K562 treated with DMSO at 1 percent for 24 hours (cell line): ENCODE measurements around the gene MAB21L4. TPM values are rescaled to one million over a fixed set of nuclear protein-coding genes. Genes with fewer than 3 reads are reported as not detected.

Source experiments
- total RNA-seq: library from RNA; unstranded; fragments of 300-600 nt; gene quantifications from 2 replicates; pipeline ENCODE4 v1.2.3, GENCODE V29; 2022; ENCODE audit warnings: low read depth; ENCODE audit not compliant: insufficient read depth

The MAB21L4 gene
- not detected in 2 replicates for total RNA-seq

GRCh38 chr2:240895656-240896388 is at the start of gene MAB21L4:
MAB21L4 (minus strand) TSS chr2:240896156; CDS start chr2:240895997, 159 bp downstream.

GRCh38 chr2:240906141-240906910 is 10.4 kb upstream of the MAB21L4 start, which contains the start of gene CROCC2:
CROCC2 (plus strand) TSS chr2:240906336; CDS start chr2:240906514, 178 bp downstream.

GRCh38 chr2:240868286-240869108 is 27.5 kb downstream of the MAB21L4 start, which contains the start of gene AGXT:
AGXT (plus strand) TSS chr2:240868824; CDS start chr2:240868866, 42 bp downstream.

Other genes with a start within 250 kb of the MAB21L4 start
- not detected in 2 replicates for gene AQP12B, start 213.3 kb downstream of the MAB21L4 start, total RNA-seq
- not detected in 2 replicates for gene AQP12A, start 204.3 kb downstream of the MAB21L4 start, total RNA-seq
- gene KIF1A, start 75.9 kb downstream of the MAB21L4 start, total RNA-seq: 0.17 TPM in 1 of 2 replicates, not detected in the other
- gene AGXT, start 27.3 kb downstream of the MAB21L4 start, total RNA-seq: not detected in 2 replicates
- not detected in 2 replicates for gene CROCC2, start 10.2 kb upstream of the MAB21L4 start, total RNA-seq
- gene SNED1, start 102.5 kb upstream of the MAB21L4 start, total RNA-seq: 0.05 TPM in 1 of 2 replicates, not detected in the other
- 11.0 and 16.7 TPM in 2 replicates for gene MTERF4, start 206.1 kb upstream of the MAB21L4 start, total RNA-seq